ENCODE data around the gene DNAJC5. TPM values are rescaled to one million over a fixed set of nuclear protein-coding genes. Genes with fewer than 3 reads are reported as not detected.

DNAJC5 gene
- total RNA-seq, 2 donors from 2014 or later, result 35.7 to 39.0 TPM

DNA sequence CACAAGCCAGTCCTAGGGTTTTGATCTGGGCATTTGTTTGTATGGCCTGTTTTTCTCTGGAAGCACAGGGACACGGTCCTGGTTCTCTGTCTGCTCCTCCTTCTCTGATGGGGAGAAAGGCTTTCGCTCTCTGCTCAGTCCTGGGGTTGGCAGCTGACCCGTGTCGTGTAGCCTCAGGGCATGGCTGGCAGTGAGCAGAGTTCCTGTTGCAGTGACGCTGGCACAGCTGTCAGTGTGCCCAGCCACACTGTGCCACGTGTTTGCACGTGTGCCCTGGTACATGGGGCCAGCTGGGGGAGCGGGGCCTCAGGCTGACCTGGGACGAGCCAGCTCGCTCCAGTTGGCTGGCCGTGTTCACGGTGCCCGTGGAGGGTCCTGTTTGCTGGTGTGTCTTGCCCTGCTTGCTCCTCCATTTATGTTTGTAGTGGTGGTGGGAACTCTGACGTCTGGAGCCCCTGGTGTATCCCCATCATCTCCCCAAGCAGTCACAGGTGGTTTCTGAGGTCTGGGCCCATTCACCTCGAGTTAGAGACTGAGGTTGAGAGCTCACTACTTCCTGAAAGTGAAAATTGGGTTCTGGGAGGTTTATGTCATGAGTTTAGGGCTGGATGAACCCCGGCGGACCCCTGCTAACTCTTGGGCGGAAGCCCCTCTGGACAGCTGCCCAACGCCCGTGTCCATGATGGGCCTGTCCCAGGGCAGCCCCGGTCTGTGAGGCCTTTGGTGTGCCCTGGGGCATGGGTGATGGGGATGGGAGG lies 10.2 kb upstream of the DNAJC5 start:
- ATAC-seq (no peak), DNase-seq (no peak)
- no peaks in the 10 kb centered on the region for H3K27me3 Mint-ChIP-seq
- H3K27ac Mint-ChIP-seq, result no peak overlapping the region
- no peaks in the 10 kb centered on the region for H3K9me3 ChIP-seq (ENCODE audit: control insufficient read depth, low read length, poor library complexity, severe bottlenecking)
- H3K4me1 Mint-ChIP-seq, result peaks cover 2% of the 10 kb centered on the region
- peaks cover 3% of the 10 kb centered on the region for H3K36me3 Mint-ChIP-seq (ENCODE audit: low read depth)
- no peak overlapping the region for H3K4me3 Mint-ChIP-seq

DNA sequence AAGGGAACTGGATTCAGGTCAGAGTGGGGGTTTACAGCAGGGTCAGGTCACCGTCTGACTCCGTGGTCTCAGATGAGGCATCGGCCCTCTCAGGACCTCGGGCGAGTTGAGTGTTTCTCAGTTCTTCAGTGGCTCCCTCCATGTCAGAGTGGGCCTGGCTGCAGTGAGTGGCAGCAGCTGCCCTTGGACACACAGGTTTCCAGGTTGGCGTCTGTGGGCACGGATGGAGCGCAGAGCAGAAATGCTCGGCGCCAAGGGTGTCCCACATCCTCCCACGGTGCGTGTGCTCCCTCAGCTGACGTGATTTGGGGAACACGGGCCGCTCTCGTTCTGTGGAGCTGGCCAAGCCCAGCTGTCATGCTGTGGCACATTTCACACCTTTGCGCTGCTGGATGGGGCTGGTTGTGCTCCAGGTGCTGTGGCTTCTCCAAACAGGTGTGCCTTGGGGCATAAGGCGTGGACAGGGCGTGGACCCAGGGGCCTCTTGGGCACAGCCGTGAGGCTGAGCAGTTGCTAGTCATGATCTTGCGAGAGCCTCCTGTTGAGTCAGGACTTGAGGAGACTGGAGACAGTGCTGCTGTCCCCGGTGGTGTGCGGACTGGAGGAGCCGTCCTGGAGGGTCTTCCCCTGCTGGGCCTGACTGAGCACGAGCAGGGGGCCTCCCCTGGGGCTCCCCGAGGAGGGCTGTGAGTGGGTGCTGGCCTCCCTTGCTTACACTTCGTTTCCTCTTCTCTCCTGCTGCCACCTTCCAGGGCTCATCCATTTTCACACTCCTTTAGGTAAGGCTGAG lies 9.5 kb upstream of the DNAJC5 start:
- Mint-ChIP-seq H3K4me3 (no peak overlapping the region), H3K36me3 (ENCODE audit: low read depth) (peaks cover 3% of the 10 kb centered on the region), H3K27ac (no peak overlapping the region), H3K4me1 (peaks cover 2% of the 10 kb centered on the region), H3K27me3 (no peaks in the 10 kb centered on the region)
- no peak for DNase-seq
- no peak for ATAC-seq
- no peaks in the 10 kb centered on the region for H3K9me3 ChIP-seq (ENCODE audit: control insufficient read depth, low read length, poor library complexity, severe bottlenecking)

DNA sequence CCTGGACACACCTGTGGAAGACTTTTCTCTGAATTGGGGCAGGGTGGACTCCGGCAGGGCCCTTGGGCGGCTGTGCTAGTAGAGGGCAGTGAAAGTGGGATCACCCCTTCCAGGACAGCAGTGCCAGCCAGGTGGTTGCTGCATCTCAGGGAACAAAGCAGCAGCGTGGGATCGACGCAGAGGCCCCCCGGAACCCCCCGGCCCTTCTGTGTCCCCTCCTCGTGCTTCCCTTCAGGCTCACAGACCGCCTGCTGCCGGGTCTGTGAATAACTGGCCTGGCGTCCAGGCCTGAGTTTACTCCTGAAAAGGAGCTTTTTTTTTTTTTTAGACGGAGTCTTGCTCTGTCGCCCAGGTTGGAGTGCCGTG lies 8.9 kb upstream of the DNAJC5 start:
- H3K27ac Mint-ChIP-seq, result no peak overlapping the region
- no peak for ATAC-seq
- H3K27me3 Mint-ChIP-seq, result no peaks in the 10 kb centered on the region
- H3K36me3 Mint-ChIP-seq (ENCODE audit: low read depth), result peaks cover 3% of the 10 kb centered on the region
- DNase-seq, result no peak
- peaks cover 2% of the 10 kb centered on the region for H3K4me1 Mint-ChIP-seq
- no peak overlapping the region for H3K4me3 Mint-ChIP-seq
- no peaks in the 10 kb centered on the region for H3K9me3 ChIP-seq (ENCODE audit: control insufficient read depth, low read length, poor library complexity, severe bottlenecking)

DNA sequence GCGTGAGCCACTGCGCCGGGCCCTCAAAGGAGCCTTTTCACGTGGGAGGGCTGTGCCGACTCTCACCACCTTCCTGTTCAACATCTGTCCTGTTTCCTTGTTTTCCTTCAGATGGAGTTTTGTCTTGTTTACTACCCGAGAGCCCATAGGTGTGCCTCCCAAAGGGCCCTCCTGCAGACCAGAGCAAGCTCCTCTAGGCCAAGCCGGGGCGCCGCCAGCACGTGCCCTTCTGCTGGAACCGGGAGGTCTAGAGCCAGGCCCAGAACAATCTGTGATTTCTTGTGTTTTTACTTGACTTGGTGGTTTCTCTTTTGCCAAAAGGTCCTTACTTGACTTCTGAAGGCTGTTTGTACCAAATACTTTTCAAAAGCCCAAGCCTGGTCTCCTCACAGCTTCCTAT lies 8.0 kb upstream of the DNAJC5 start:
- Mint-ChIP-seq H3K27me3 (no peaks in the 10 kb centered on the region), H3K4me3 (no peak overlapping the region), H3K27ac (no peak overlapping the region), H3K4me1 (peaks cover 2% of the 10 kb centered on the region), H3K36me3 (ENCODE audit: low read depth) (peaks cover 3% of the 10 kb centered on the region)
- DNase-seq, result no peak
- ATAC-seq, result no peak
- no peaks in the 10 kb centered on the region for H3K9me3 ChIP-seq (ENCODE audit: control insufficient read depth, low read length, poor library complexity, severe bottlenecking)

DNA sequence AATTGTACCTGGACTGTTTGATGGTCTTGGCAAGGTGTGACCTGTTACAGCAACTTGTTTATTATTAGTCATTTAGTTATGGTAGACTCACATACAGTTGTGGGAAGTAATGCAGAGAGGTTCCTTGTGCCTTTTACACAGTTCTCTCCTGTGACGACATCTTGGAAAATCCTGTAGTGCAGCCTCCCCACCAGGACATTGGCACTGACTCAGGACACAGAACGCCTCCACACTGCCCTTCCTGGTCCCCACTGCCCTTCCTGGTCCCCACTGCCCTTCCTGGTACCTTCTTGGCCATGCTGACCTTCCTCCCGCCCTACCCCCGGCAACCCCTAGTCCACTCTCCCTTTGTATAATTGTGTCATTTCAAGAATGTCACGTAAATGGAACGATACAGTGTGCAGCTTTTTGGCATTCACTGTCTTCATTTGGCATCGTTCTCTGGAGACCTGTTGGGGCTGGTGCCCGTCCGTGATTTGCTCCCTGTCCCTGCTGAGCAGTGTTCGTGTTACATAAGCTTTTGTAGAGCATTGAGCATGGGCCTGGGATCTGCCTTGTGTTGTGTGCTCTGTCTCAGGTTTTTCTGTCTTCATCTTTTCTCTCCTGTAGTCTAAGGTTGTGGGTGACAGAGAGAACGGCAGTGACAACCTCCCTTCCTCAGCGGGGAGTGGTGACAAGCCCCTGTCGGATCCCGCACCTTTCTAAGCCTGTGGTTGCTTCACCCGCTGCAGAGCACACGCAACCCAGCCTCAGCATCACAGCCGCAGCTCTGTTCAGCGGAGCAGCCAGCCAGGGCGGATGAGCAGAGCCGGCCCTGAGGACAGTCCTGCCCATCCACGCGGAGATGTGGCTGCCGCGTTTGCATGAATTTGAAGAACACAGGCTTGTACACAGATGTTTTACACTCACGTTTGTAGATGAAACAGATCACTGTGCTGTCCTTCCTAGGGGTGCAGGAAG lies 5.4 kb upstream of the DNAJC5 start:
- no peak overlapping the region for H3K27ac Mint-ChIP-seq
- ATAC-seq (no peak), DNase-seq (no peak)
- no peak overlapping the region for H3K4me3 Mint-ChIP-seq
- H3K9me3 ChIP-seq (ENCODE audit: control insufficient read depth, low read length, poor library complexity, severe bottlenecking), result no peaks in the 10 kb centered on the region
- peaks cover 2% of the 10 kb centered on the region for H3K36me3 Mint-ChIP-seq (ENCODE audit: low read depth)
- peaks cover 5% of the 10 kb centered on the region for H3K4me1 Mint-ChIP-seq
- no peaks in the 10 kb centered on the region for H3K27me3 Mint-ChIP-seq

DNA sequence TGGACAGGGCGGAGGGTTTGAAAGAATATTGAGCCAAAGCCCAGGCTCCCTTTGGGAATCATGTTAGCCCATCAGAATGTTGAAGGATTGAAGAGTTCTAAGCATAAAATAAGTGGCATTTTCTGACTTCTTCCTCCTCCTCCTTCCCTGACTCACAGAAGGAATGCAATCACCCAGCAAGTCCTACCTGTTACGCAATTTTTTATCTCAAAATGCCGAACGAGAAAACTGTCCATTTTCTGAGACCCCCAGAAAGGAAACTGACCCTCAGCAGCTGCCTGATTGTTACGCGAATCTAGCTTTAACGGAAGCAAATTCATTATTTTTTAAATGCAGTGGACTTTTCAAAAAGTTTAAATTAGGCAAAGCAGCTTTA lies 4.7 kb upstream of the DNAJC5 start:
- DNase-seq (no peak), ATAC-seq (no peak)
- Mint-ChIP-seq H3K36me3 (ENCODE audit: low read depth) (peaks cover 2% of the 10 kb centered on the region), H3K27me3 (no peaks in the 10 kb centered on the region), H3K27ac (no peak overlapping the region), H3K4me3 (no peak overlapping the region), H3K4me1 (peaks cover 5% of the 10 kb centered on the region)
- H3K9me3 ChIP-seq (ENCODE audit: control insufficient read depth, low read length, poor library complexity, severe bottlenecking), result no peaks in the 10 kb centered on the region

DNA sequence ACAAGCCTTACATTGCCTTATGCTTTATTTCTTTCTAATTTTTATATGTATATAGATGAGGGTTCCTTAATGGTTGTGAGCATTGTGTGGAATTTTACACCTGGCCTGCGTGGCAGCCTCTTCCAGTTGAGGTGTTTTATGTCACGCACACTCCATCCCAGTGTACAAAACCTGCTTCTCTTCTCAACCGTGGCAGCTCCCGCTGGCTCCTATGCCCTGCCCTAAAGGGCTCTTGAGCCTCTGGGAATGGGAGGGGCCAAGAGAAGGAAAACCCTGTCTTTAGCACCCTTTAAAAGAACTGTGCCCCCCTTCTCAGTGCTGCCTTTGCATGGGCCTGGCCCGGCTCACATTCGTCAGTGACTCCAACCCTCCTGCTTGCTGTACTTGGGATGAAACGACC lies 4.3 kb upstream of the DNAJC5 start:
- Mint-ChIP-seq H3K27me3 (no peaks in the 10 kb centered on the region), H3K4me3 (no peak overlapping the region), H3K27ac (no peak overlapping the region), H3K4me1 (peaks cover 5% of the 10 kb centered on the region), H3K36me3 (ENCODE audit: low read depth) (peaks cover 2% of the 10 kb centered on the region)
- no peaks in the 10 kb centered on the region for H3K9me3 ChIP-seq (ENCODE audit: control insufficient read depth, low read length, poor library complexity, severe bottlenecking)
- no peak for DNase-seq
- ATAC-seq, result no peak

DNA sequence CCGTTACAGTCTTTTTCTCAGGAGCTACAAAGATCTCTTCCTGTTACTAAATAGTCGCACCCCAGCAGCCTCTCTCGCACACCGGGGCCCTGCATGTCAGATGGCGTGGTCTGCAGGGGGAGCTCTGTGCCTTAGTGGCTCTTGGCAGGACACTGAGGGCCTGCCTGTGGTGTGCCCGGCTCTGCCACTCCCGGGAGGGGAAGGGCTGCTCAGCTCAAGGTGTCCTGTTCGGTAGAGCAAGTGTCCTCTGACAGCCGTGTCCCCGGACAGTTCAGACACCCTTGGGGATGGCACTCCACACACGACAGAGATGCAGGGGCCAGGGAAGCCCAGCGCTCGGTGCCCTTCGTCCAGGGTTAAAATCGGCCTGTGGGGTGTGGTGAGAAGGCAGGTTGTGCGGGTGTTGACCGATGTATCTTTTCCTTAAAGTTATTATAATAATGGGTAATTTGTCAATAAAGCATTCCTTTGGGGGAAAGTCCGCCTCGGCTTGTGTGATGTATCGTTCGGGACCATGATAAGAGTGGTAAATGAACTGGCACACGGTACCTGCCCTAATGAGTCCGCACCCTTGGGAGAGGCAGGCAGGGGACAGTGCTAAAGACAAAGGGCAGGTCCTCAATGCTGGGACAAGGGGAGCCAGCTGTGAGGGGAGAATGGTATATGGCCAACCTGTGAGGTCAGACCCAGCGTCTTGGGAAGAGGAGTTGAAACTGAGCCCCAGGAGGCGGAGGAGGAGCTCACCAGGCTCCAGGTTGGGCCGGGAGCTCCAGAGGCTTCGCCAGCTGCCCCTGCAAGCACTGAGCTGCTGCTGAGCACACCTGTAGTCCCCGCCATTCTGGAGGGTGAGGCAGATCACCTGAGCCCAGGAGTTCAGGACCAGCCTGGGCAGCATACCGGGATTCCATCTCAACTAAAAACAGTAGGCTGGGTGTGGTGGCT lies 3.6 kb upstream of the DNAJC5 start:
- no peaks in the 10 kb centered on the region for H3K9me3 ChIP-seq (ENCODE audit: control insufficient read depth, low read length, poor library complexity, severe bottlenecking)
- DNase-seq (no peak), ATAC-seq (no peak)
- Mint-ChIP-seq H3K4me1 (peaks cover 9% of the 10 kb centered on the region), H3K27me3 (no peaks in the 10 kb centered on the region), H3K36me3 (ENCODE audit: low read depth) (peaks cover 2% of the 10 kb centered on the region), H3K4me3 (no peak overlapping the region), H3K27ac (peak overlapping the region; percentile 21)

DNA sequence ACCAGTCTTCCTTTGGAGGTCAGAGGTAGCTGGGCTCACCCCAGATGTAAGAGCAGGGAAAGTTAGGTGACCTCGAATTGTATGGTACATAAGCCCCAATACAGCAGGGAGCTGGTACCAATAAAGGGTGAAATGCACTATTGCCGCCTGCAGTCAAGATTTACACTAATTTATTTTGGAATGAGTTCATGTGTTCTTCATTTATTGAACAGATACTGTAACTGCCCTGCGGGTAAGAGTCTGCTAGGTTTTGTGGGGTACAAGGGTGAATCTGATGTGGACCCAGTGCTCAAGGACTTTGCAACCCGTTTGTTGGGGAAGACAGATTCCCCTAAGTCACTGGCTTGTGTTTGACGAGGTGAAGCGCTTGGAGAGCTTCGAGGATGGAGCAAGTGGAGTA lies 2.5 kb upstream of the DNAJC5 start:
- no peaks in the 10 kb centered on the region for H3K27me3 Mint-ChIP-seq
- peaks cover under 1% of the 10 kb centered on the region for H3K36me3 Mint-ChIP-seq (ENCODE audit: low read depth)
- no peaks in the 10 kb centered on the region for H3K9me3 ChIP-seq (ENCODE audit: control insufficient read depth, low read length, poor library complexity, severe bottlenecking)
- ATAC-seq (no peak), DNase-seq (no peak)
- peak overlapping the region; percentile 21 for H3K27ac Mint-ChIP-seq
- no peak overlapping the region for H3K4me3 Mint-ChIP-seq
- H3K4me1 Mint-ChIP-seq, result peaks cover 17% of the 10 kb centered on the region

DNA sequence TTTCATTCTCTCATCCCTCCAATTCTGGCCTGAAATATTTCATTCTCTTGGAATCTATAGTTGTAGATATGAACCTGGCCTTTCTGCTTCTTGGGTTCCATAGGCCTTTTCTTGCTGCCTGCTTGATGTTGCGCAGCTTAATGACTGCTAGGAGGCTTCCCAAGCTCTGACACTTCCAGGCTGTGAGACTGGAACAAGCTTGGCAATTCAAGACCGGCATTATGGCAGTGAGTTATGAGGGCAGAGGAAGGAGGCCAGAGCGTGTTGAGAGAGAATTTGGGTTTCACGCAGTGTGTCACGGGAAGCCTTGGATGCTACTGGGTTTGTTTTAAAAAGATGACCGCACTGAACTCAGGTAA lies 948 bp upstream of the DNAJC5 start:
- Mint-ChIP-seq H3K4me3 (peak overlapping the region; percentile 90), H3K36me3 (ENCODE audit: low read depth) (no peaks in the 10 kb centered on the region), H3K4me1 (peaks cover 31% of the 10 kb centered on the region), H3K27me3 (no peaks in the 10 kb centered on the region), H3K27ac (peak overlapping the region; percentile 78)
- no peaks in the 10 kb centered on the region for H3K9me3 ChIP-seq (ENCODE audit: control insufficient read depth, low read length, poor library complexity, severe bottlenecking)
- ATAC-seq, result no peak
- no peak for DNase-seq

DNA sequence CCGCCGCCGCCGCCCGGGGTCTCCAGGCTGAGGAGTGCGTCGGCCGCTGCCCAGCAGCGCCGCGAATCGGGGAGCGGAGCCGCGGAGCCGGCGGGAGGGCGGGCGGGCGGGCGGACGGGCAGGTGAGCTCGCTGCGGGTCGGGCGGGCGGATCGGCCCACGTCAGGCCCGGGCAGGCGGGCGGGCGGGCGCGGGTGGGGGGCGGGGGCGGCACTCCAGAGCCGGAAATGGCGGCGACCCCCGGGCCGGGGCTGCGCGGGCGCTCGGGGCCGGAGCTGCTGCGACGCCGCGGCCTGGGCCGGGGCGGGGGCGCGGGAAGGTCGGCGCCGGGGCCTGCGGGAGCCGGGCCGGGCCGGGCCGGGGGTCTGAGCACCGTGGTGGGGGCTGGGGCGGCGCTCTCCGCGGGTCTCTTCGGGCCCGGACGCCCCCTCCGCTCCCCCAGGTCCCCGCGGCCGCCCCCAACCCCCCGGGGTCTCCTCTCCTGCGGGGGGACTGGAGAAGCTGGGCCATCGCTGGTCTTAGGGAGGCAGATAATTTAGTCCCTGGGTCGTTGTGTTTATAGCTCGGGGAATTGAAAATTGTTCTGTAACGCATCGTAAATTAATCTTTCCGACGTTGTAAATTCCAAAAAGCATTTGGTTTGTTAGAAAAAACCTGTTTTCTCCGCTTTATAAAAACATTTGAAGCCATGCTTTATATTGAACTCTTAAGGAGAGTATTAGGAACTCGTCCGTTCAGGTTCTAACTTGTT lies 451 bp downstream of the DNAJC5 start:
- no peaks in the 10 kb centered on the region for H3K36me3 Mint-ChIP-seq (ENCODE audit: low read depth)
- no peak for ATAC-seq
- DNase-seq, result no peak
- H3K4me3 Mint-ChIP-seq, result peak overlapping the region; percentile 93
- H3K9me3 ChIP-seq (ENCODE audit: control insufficient read depth, low read length, poor library complexity, severe bottlenecking), result no peaks in the 10 kb centered on the region
- no peaks in the 10 kb centered on the region for H3K27me3 Mint-ChIP-seq
- peaks cover 34% of the 10 kb centered on the region for H3K4me1 Mint-ChIP-seq
- H3K27ac Mint-ChIP-seq, result peak overlapping the region; percentile 95

DNA sequence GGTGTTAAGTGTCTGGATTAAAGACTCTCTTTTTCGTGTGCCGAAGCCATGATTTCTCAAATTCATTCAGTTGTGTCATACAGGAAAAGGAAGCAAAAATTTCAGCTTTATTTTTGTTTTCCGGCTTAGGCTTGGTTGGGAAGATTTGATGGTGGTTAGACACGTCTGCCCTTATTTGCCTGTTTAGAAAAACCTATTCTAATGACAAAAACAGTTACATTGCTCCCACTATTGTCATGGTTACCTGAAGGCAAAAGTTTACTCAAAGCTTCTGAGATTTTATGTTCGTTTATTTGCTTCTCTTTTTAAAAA lies 982 bp downstream of the DNAJC5 start:
- no peaks in the 10 kb centered on the region for H3K9me3 ChIP-seq (ENCODE audit: control insufficient read depth, low read length, poor library complexity, severe bottlenecking)
- no peaks in the 10 kb centered on the region for H3K27me3 Mint-ChIP-seq
- no peaks in the 10 kb centered on the region for H3K36me3 Mint-ChIP-seq (ENCODE audit: low read depth)
- H3K27ac Mint-ChIP-seq, result peak overlapping the region; percentile 95
- DNase-seq (no peak), ATAC-seq (peak; percentile 24)
- peaks cover 34% of the 10 kb centered on the region for H3K4me1 Mint-ChIP-seq
- peak overlapping the region; percentile 93 for H3K4me3 Mint-ChIP-seq
